Fibroblast of lung (primary cell): Measurements from ENCODE around the gene ITGAE.

Experiments
- EZH2 ChIP-seq: IDR thresholded peaks from 2 replicates; pipeline ENCODE4 v1.5.1; 2012; ENCODE audit warnings: low read length, control low read depth, mild to moderate bottlenecking; ENCODE audit errors: missing control alignments
- TF ChIP-seq, protein P1 (sequence below), 2 donors: IDR thresholded peaks in 1 of 2; conservative IDR thresholded peaks in 1 of 2; 1 replicate in 1 of 2; 2 replicates in 1 of 2; pipeline ENCODE4 v1.5.1; 2011 to 2012; ENCODE audit warnings: low read length in 2 of 2, control low read depth in 1 of 2, inconsistent platforms in 1 of 2, low read depth in 1 of 2, mild to moderate bottlenecking in 1 of 2

DNA sequence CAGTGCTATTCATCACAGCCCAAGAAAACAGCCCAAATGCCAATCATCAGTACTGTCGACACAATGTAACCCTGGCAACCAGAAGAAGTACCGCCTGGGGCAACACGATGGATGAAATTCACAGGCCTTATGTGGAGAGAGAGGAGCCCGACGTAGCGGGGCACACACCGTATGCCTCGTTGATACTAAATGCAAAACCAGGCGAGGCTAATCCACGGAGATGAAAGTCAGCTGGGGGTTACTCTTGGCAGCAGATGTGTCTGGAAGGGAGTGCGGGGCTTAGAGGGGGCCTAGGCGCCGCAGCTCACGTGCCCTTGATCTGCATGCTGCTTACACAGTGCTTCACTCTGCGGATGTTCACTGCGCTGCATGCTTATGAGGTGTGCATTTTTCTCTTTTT, 29.8 kb downstream of the ITGAE start:
- TF ChIP-seq, protein P1, sequence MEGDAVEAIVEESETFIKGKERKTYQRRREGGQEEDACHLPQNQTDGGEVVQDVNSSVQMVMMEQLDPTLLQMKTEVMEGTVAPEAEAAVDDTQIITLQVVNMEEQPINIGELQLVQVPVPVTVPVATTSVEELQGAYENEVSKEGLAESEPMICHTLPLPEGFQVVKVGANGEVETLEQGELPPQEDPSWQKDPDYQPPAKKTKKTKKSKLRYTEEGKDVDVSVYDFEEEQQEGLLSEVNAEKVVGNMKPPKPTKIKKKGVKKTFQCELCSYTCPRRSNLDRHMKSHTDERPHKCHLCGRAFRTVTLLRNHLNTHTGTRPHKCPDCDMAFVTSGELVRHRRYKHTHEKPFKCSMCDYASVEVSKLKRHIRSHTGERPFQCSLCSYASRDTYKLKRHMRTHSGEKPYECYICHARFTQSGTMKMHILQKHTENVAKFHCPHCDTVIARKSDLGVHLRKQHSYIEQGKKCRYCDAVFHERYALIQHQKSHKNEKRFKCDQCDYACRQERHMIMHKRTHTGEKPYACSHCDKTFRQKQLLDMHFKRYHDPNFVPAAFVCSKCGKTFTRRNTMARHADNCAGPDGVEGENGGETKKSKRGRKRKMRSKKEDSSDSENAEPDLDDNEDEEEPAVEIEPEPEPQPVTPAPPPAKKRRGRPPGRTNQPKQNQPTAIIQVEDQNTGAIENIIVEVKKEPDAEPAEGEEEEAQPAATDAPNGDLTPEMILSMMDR (conservative IDR thresholded peaks at IDR 0.05 in 1 of 2, IDR thresholded peaks at IDR 0.05 in 1 of 2; ENCODE audit: low read depth in 1 of 2, low read length in 2 of 2), result no peak
- TF ChIP-seq EZH2, result no peak
